Measurements from ENCODE around the gene RPL11. TPM values are rescaled to one million over a fixed set of nuclear protein-coding genes. Genes with fewer than 3 reads are reported as not detected.

RPL11 gene
- polyA plus RNA-seq, 1 donor from 2014 or later, result 1,136 TPM

- no peak overlapping the region for H3K4me3 ChIP-seq (ENCODE audit: low read length)
- no peaks in the 10 kb centered on the region for H3K9me3 ChIP-seq (ENCODE audit: low read length)
- no peak overlapping the region for H3K9ac ChIP-seq (ENCODE audit: low read length)
- H3K79me2 ChIP-seq (replicated peaks; ENCODE audit: insufficient read depth, low read length), result no peaks in the 10 kb centered on the region
- no peaks in the 10 kb centered on the region for H3F3A ChIP-seq (ENCODE audit: insufficient read depth, low read length, poor library complexity, severe bottlenecking)
- H3K27ac ChIP-seq (ENCODE audit: low read length), result no peak overlapping the region
- TF ChIP-seq EP300 (conservative IDR thresholded peaks at IDR 0.05; ENCODE audit: poor library complexity, severe bottlenecking) (no peak), CTCF (IDR thresholded peaks at IDR 0.05; ENCODE audit: poor library complexity, severe bottlenecking) (peak; percentile 26), RAD21 (conservative IDR thresholded peaks at IDR 0.05) (no peak), SMC3 (conservative IDR thresholded peaks at IDR 0.05; ENCODE audit: poor library complexity) (no peak), POLR2AphosphoS5 (IDR thresholded peaks at IDR 0.05) (no peak)
- no peak overlapping the region for H3K4me2 ChIP-seq (ENCODE audit: low read length)
- H3K27me3 ChIP-seq (ENCODE audit: insufficient read depth, low read depth, low read length), result no peaks in the 10 kb centered on the region
- no peaks in the 10 kb centered on the region for H4K20me1 ChIP-seq (ENCODE audit: insufficient read depth)
- no peaks in the 10 kb centered on the region for H3K36me3 ChIP-seq (ENCODE audit: insufficient read depth, low read length)
- H2AFZ ChIP-seq (ENCODE audit: low read depth, low read length), result no peak overlapping the region
- no peaks in the 10 kb centered on the region for H3K9me2 ChIP-seq (ENCODE audit: insufficient read depth, low read length)
Observed at GRCh38 chr1:23718482-23718881, 26.9 kb downstream of the RPL11 start.

- Histone ChIP-seq H3K9me3 (ENCODE audit: low read length) (no peaks in the 10 kb centered on the region), H3K27me3 (ENCODE audit: insufficient read depth, low read depth, low read length) (no peaks in the 10 kb centered on the region), H3K36me3 (ENCODE audit: insufficient read depth, low read length) (no peaks in the 10 kb centered on the region), H3K79me2 (replicated peaks; ENCODE audit: insufficient read depth, low read length) (no peaks in the 10 kb centered on the region), H3K4me2 (ENCODE audit: low read length) (no peak overlapping the region), H3K4me3 (ENCODE audit: low read length) (no peak overlapping the region), H3K9me2 (ENCODE audit: insufficient read depth, low read length) (no peaks in the 10 kb centered on the region), H3K9ac (ENCODE audit: low read length) (no peak overlapping the region), H3K27ac (ENCODE audit: low read length) (no peak overlapping the region), H4K20me1 (ENCODE audit: insufficient read depth) (no peaks in the 10 kb centered on the region), H2AFZ (ENCODE audit: low read depth, low read length) (no peak overlapping the region), H3F3A (ENCODE audit: insufficient read depth, low read length, poor library complexity, severe bottlenecking) (no peaks in the 10 kb centered on the region)
- no peak for TF ChIP-seq SMC3 (conservative IDR thresholded peaks at IDR 0.05; ENCODE audit: poor library complexity)
- no peak for TF ChIP-seq EZH2 (IDR thresholded peaks at IDR 0.05; ENCODE audit: borderline replicate concordance, insufficient read depth, low read length, poor library complexity, severe bottlenecking)
- TF ChIP-seq EP300 (conservative IDR thresholded peaks at IDR 0.05; ENCODE audit: poor library complexity, severe bottlenecking), result no peak
- no peak for TF ChIP-seq CTCF (IDR thresholded peaks at IDR 0.05; ENCODE audit: poor library complexity, severe bottlenecking)
- TF ChIP-seq RAD21 (conservative IDR thresholded peaks at IDR 0.05), result no peak
- no peak for TF ChIP-seq TAF1 (IDR thresholded peaks at IDR 0.05; ENCODE audit: low read depth)
- no peak for TF ChIP-seq MXI1 (conservative IDR thresholded peaks at IDR 0.05; ENCODE audit: poor library complexity, severe bottlenecking)
- TF ChIP-seq POLR2AphosphoS5 (IDR thresholded peaks at IDR 0.05), result no peak
- no peak for TF ChIP-seq REST (IDR thresholded peaks at IDR 0.05; ENCODE audit: borderline replicate concordance)
Observed at GRCh38 chr1:23719162-23719820, 27.7 kb downstream of the RPL11 start.
